Thyroid gland (tissue), 4 donors: ENCODE results near the gene KSR1.

Source experiments
- CTCF ChIP-seq, 6 experiments: fragments of 200-600 bp in 3 of 6; fragments of 450-650 bp in 3 of 6; sonication (generic) in 3 of 6; IDR thresholded peaks; one replicate each; pipeline ENCODE4 v1.5.1; 2016 to 2019; ENCODE audit warnings: antibody characterized with exemption in 6 of 6, mild to moderate bottlenecking in 2 of 6, inconsistent platforms in 1 of 6, moderate library complexity in 1 of 6
- POLR2A ChIP-seq, 2 donors: fragments of 450-650 bp; IDR thresholded peaks; one replicate each; pipeline ENCODE4 v1.6.1; 2017; ENCODE audit warnings: antibody characterized with exemption in 2 of 2, mild to moderate bottlenecking in 2 of 2, moderate library complexity in 1 of 2

- TF ChIP-seq CTCF (IDR thresholded peaks at IDR 0.05) (no peak), POLR2A (IDR thresholded peaks at IDR 0.05) (no peak)
Observed at GRCh38 chr17:27519550-27519949, 63.3 kb downstream of the KSR1 start.
